GM19023 (cell line): Measurements from ENCODE around the gene ZNF597.
"Not testable (repeated sequence)": the region's sequence is repeated elsewhere in the genome, so short reads cannot be mapped to it uniquely, and the experiment has no call there.

Experiments used
- ATAC-seq: cut with Tn5 transposase; IDR thresholded peaks from one replicate; pipeline ENCODE4 v1.9.1; 2021; ENCODE audit warnings: mild to moderate bottlenecking, moderate library complexity; ENCODE audit not compliant: unreplicated experiment

ZNF597 gene

DNA sequence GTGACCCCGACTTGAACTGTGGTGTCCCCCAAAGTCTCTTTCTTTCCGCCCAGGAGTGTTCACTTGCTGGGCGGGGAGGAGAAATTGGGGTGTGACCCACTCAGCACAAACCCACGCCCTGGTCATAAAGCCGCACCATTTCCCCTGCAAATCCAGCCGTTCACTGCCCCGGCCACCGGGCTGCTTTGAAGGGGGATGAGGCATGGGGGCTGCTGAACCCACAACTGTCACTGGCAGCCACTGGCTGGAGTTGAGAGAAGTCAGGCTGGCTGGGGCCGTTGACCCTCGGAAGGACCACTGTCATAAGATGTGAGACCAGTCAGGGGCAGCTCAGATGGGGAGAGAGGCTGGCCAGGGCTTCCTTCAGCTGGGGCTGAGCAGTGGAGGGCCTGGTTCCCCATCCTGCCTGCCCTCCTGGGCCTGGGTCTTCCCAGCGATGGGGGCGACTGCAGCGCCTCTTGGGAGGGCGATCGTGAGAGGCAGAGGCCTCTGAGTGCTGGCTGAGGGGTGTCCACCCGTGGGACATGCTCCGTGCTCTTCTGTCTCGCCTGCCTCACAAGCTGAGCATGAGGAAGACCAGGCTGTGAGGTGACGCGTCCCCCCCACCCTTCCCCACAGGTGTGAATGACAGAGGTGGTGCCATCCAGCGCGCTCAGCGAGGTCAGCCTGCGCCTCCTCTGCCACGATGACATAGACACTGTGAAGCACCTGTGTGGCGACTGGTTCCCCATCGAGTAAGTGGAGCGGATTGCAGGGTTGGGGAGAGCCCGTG lies 32.5 kb upstream of the ZNF597 start:
- no peak for ATAC-seq

DNA sequence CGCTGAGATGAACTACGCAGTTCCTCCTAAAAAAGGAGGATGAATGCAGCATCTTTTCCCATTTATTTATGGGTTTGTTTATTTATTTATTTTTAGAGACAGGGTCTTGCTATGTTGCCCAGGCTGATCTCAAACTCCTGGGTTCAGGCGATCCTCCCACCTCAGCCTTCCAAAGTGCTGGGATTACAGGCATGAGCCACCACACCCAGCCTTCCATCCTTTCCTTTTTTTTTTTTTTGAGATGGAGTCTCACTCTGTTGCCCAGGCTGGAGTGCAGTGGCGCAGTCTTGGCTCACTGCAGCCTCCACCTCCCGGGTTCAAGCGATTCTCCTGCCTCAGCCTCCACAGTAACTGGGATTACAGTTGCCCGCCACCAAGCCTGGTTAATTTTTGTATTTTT lies 31.6 kb upstream of the ZNF597 start:
- ATAC-seq, result not testable (repeated sequence)

DNA sequence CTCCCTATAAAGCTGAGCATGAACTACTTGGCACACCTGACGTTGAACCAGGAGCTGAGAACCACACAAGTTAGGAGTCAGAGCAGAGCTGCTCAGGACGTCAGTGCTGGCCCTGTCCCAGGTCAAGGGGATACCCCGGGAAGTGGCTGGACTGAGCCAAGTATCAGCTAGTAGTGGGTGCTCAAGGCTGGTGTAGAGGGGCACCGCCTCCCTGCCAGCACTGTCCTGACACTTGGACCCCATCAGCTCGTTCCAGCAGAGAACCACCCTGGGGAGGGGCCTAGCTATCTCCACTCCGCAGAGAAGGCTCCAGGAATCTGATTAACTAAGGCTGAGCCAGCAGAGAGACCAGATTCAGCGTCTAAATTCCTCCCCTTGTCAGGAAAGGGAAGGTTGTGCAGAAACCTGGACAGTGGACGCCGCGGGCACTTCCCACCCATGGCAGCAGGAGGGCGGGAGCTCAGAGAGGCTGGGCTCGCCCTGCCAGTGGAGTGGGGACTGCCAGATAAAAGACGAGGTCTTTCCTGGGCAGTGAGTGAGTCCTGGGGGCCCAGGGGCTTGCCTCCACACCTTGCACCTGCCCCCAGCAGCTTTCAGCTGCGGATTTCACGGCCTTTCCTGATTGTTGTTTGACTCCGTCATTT lies 31.0 kb upstream of the ZNF597 start:
- no peak for ATAC-seq

DNA sequence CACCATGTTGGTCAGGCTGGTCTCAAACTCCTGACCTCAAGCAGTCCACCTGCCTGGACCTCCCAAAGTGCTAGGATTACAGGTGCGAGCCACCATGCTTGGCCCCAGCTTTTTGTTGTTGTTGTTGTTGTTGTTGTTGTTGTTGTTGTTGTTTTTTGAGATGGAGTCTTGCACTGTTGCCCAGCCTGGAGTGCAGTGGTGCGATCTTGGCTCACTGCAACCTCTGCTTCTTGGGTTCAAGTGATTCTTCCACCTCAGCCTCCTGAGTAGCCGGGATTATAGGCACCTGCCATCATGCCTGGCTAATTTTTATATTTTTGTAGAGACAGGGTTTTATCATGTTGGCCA lies 30.3 kb upstream of the ZNF597 start:
- not testable (repeated sequence) for ATAC-seq

DNA sequence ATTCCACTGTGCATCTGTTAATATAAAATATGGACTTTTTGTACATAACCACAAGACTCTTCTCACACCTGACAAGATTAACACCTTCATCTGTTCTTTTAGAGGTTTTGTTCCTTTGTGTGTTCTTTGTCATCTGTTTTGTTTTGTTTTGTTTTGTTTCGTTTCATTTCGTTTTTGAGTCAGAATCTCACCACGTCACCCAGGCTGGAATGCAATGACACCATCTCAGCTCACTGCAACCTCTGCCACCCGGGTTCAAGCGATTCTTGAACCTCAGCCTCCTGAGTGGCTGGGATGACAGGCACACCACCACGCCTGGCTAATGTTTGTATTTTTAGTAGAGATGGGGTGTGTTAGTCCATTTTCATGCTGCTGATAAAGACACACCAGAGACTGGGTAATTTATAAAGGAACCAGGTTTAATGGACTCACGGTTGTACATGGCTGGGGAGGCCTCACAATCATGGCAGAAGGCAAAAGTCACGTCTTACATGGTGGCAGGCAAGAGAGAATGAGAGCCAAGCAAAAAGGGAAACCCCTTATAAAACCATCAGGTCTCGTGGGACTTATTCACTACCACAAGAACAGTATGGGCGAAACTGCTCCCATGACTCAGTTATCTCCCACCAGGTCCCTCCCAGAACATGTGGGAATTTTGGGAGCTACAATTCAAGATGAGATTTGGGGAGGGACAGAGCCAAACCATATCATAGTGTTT lies 29.7 kb upstream of the ZNF597 start:
- ATAC-seq, result no peak

DNA sequence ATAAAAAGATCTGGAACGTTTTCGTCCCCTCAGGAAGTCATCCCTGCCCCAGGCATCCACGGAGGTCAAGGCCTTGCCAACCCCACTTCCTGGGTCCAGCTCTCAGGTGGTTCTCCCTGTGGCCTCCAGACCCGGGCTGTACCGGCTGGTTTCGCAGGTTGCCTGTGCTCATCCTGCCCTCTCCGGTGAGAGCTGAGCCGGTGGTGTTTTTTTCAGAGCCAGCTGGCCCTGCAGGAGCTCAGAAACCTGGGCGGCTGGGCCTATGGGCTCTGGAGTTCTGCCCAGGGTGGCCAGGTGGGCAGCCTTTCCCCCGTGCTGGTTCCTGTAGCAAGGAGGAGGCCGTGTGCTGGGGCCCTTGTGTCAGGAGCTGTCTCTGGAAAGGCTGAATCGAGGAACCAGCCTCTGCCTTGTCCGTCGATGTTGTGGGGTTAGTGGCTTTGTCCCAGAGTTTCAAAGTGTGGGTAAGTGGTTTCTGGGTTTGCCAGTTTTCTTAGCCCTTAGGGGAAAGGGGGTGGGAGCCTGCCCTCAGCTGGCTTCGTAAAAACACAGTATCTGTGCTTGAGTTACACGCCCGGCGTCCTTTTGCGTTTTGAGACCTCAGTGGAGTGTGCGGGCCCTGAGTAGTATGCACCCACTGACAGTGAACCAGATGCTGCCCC lies 28.3 kb upstream of the ZNF597 start:
- ATAC-seq, result no peak

DNA sequence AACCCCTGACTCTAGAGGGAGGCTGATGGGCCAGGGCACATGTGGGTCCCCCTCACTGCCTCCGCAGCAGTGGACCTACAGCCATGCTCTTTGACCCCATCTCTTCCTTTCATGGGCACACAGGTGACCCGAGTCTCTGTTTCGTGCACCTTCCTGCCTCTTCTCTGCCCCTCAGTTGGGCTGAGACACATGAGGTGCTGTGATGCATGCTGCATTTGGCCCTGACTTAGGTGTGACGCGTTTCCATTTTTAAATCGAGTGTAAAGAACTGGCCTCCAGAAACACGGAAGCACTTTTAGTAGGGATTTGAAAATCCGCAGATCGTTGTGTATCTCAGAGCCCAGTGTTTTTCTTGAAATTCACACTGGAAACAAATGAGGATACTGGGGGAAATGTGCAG lies 27.4 kb upstream of the ZNF597 start:
- no peak for ATAC-seq

DNA sequence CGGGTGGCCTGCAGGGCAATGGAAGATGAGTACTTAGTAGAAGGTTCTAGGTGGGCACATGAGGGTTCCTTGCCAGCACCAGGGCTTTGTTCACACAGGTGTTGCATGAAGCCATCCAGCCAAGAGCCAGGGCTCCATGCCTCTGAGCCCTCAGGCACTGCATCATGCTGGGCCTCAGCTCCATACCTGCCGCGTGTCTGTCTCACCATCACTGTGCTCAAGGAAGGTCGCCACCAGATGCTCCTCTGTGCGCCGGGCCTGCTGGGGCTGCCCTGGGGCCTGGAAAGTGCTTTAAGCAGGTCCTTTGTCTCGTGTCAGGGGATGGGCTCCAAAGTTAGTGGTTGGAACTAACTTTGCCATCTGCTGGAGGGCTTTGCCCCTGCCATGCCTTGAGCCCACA lies 26.4 kb upstream of the ZNF597 start:
- no peak for ATAC-seq

DNA sequence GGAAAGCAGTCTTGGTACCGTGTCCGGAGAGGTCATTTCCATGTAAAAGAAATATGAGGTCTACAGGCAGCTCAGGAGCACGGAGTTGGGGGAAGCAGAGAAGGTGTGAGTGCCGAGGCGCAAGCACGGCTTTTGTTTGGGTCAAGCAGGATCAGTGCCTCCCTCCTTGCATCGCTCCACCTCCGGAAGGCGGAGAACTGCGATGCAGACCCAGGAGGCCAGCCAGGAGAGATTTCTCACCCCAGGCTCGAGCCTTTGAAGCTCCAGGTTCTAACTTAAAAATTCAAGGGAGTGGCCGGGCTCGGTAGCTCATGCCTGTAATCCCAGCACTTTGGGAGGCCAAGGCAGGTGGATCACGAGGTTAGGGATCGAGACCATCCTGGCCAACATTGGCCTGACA lies 25.2 kb upstream of the ZNF597 start:
- no peak for ATAC-seq

DNA sequence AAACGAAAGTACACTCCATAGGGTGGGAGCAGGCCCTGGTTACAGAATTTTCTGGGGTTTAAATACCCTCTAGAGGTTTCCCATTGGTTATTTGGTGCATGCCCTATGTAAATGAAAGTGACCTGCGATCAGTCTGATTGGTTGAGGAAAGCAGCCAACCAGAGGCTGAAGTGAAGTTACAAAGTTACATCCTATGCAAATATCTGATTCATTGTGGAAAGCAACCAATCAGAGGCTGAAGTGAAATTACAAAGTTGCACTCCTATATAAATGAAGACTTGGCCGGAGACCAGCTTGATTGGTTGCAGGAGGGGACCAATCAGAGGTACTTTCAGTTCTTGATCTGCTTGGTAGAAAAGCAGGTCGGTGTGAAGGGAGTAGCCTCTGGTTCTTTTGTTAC lies 24.6 kb upstream of the ZNF597 start:
- no peak for ATAC-seq

DNA sequence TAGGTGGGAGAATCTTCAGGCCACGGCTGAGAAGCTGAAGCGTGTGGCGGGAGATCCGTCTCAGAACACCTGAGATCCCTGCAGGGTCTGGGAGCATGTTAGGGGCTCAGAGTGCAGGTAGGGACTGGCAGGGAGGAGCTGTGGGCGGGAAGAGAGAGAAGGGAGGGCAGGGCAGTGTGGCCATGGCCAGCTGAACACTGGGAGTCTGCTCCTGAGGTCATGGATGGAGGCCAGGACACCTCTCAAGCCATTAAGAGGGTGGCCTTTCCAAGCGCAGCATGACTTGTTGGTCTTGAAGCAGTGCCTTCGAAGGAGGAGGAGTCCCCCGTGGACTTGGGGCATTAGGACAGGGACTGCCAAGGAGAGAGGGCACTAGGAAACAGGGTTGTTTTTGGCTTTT lies 23.9 kb upstream of the ZNF597 start:
- ATAC-seq, result no peak

DNA sequence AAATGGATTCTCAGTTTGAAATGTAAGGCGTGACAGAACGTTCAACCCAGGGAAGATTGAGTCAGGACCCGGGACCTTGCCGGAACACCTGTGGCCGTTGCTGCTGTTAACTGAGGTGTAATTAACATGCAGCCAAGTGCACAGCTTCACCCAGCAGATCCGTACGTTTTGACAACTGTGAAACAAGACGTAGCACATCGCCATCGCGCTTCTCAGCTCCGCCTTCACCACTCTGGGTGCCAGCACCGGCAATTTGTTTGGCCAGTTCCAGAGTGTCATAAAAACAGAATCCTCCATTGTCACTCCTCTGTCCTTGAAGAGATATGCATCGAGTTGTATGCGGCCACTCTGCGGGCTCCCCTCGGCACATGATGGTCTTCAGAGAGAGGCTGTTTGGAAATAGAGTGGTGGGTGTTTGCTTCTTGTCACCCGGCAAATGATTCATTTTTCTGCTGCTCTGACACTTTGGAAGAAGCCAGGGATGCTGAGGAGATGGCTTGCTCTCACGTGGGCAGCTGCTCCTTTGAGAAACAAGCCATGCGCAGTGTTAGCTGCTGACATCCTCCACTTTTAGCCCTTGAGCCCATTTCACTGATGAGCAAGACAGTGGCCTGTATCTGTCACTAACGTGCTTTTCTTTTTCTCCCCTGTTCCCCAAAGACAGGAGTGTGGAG lies 22.7 kb upstream of the ZNF597 start:
- ATAC-seq, result no peak

DNA sequence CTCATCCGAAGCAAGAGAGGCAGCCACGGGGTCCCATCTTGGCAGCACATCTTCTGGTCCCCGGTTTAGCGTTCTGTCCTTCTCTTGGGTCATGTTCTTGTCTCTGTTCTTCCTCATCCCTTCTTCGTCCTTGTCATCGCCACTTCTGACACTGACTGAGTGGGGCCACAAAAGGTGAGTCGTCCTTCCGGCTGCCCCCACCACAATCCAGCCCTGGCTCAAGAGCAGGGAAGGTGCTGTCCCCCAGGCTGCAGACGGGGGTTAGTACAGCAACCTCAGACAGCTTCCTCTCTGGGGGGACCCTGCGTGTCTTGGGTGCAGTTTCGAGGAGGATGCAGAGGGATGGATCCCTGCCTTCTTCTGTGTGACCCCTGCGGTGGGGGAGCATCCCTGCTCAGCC lies 22.0 kb upstream of the ZNF597 start:
- ATAC-seq, result no peak

DNA sequence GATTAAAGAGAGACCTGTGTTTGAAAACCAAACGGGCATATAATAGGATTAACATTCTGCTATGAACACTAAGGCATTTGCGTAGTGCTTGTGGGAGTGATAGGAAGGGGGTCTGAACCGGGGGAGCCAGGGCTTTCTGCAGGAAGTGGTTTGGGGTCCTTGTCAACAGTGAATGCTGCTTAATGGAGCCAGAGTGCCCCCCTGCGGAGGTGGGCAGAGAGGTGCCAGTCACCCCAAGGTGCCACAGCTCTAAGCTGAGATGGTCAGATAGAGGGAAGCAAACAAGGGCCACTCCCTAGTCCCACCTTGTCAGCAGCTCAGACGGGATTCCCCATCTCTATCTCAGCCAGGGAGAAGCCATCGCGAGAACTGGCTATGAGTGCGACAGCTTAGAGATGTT lies 17.8 kb upstream of the ZNF597 start:
- no peak for ATAC-seq

DNA sequence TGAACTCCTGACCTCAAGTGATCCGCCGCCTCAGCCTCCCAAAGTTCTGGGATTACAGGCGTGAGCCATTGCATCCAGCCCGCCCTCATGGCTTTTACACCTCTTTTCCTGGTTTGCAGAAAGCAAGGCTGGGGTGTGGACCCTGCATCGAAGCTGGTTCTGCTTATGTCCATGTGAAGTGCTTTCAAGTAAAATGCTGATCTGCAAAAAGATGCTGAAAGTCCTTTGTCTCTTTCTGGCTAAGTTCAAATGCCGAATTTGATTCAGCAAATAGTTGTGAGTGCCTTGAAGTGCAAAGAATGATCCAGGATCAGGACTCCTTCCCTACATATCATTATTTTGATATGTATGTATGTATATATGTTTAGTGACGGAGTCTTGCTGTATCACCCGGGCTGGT lies 17.3 kb upstream of the ZNF597 start:
- ATAC-seq, result no peak

DNA sequence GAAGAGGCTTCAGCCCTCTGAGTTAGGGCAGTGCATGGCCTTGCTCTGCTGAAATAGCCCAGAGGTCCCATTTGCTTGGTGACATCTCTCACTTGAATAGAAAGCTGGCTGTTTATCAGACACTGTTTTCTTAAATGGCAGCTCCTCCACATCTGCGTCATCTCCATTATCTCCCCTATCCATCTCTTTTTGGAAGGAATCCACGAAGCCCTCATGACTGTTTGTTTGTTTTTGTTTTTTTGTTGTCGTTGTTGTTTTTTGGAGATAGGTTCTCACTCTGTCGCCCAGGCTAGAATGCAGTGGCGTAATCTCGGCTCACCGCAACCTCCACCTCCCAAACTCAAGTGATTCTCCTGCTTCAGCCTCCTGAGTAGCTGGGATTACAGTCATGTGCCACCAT lies 16.8 kb upstream of the ZNF597 start:
- ATAC-seq, result no peak

DNA sequence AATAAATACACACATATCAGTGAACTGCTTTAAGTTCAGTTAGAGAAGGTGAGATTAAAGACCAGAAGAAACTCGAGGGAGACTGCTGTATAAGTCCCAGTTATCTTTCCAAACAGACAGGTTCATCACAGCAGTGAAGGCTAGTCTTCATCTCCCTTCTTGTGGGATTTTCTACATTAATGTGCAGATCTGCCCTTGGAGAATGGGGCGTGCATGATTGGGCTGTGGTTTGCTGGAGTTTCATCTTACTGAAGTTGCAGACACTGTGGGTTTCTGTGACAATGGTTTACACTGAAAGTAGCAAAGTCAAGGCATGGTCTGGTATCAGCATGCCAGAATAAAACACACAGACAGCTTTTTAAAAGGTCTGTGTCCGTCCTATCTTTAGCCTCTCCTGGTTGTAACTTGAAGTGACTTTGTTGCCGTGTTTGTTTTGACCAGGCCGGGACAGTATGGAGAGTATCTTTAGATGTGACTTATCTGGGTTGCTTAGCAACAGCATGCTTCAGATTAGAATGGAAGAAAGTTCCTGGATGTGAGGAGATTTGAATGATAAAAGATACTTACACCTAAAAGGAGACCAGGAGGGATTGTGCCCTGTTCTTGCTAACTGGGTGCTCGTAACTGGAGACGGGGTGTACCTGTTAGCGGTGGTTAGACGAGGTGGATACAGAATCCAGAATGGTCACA lies 16.2 kb upstream of the ZNF597 start:
- ATAC-seq, result no peak

DNA sequence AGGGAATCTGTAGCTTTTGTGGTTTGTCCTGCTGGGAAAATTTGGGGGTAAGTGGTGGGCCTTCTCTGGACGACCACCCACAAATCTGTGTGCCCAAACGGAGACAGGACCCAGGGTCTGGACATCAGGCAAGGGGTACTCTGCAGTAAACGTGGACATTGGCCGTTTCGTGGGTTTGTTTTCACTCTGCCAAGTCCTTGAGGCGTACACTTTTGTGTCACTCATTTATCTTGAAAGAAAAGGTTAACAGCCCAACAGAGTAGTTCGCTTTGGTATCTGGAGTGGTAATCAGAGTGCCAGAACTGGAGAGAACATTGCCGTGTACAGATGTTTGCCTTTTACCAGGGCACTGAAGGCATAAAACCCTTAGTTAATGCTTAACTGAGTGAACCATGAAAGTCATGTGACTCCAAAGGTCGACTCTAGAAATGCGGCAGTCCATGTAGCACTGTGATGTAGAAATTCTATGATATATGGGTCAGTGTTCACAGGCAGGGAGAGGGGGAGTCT lies 15.6 kb upstream of the ZNF597 start:
- ATAC-seq, result peak; percentile 34

DNA sequence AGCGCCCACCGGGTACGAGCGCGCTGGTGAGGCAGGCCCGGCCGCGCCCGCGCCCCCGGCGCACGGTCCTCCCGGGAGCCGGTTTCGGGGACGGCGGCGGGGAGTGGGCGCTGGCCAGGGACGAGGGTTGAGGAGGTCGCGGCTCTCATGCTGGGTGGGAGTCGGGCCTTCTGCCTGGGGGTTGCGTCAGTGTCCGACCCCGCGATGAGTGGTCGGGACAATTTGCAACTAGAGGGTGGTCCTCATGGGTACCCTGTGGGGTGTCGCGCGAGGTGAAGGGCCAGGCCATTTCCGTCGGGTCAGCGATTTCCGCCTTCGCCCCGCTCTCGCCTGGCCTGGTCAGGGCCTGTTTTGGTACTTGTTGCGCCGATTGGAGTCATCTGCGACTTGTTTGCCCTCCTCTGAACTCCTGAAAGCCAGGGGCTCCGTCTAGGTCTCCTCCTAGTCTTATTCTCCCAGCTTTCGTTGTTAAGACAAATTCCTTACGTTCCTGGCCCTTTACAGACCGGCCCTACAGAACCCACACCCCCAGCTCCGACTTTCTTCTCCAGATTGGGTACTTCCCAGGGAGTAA lies 15.1 kb upstream of the ZNF597 start:
- ATAC-seq, result peak; percentile 7
